Fibroblast of villous mesenchyme (primary cell): ENCODE measurements around the gene LENEP. TPM values are rescaled to one million over a fixed set of nuclear protein-coding genes. Genes with fewer than 3 reads are reported as not detected.

ENCODE experiments used
- DNase-seq: peaks from one replicate; pipeline ENCODE4 v3.0.0-alpha.2; 2010; ENCODE audit warnings: low read depth
- H3K4me3 ChIP-seq: 2 replicates; pipeline ENCODE4 v1.5.1; 2011; ENCODE audit warnings: low read depth, mild to moderate bottlenecking, low read length
- CTCF ChIP-seq: IDR thresholded peaks from 2 replicates; pipeline ENCODE4 v1.5.1; 2012; ENCODE audit warnings: low read depth, mild to moderate bottlenecking, low read length; ENCODE audit not compliant: insufficient read depth
- small RNA-seq: library from RNA; depleted of rRNA; stranded (forward); fragments of <200 nt; gene quantifications from one replicate; pipeline ENCODE3, GENCODE V24; 2012
- total RNA-seq: library from RNA; depleted of rRNA; stranded (reverse); fragments of >200 nt; gene quantifications from 2 replicates; pipeline ENCODE4 v1.2.3, GENCODE V29; 2012

The LENEP gene
- total RNA-seq, 1 donor = 0.43 TPM

DNA sequence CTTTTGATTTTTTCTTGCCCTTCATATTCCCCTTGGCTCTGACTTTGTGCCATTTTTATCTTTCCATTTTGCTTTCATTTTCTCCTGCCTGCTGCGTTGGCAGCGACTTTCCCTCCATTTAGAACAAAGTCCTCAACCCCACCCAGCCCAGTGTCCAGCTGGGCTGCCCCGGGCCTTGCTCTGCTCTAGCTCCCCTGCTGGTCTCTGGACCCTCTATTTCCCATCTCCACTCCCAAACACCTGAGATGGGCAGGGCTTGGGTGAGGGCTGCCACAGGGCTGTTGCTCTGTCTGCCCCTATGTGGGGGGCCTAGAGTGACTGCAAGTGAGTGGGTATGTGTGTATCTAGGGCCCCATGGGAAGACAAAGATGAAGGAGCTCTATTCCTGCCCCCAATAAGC is 50.4 kb downstream of the LENEP start:
- no peak for DNase-seq
- no peak for TF ChIP-seq CTCF

More for the DNA sequence above, 50.4 kb downstream of the LENEP start:
- no peak overlapping the region for H3K4me3 ChIP-seq

Small RNA genes lying within 50 kb of the gene (small RNA-seq; reads per million reads assigned to genes)
- gene MIR4258 (not detected), gene RF00017 (not detected)

Other genes starting within 250 kb of the LENEP start
- gene KCNN3, start 123.3 kb upstream of the LENEP start, total RNA-seq = not detected in 2 replicates
- gene PMVK, start 56.9 kb upstream of the LENEP start, total RNA-seq = 6.4 and 8.2 TPM in 2 replicates
- gene PBXIP1, start 37.5 kb upstream of the LENEP start, total RNA-seq = 52.2 and 54.1 TPM in 2 replicates
- gene PYGO2, start 31.8 kb upstream of the LENEP start, total RNA-seq = 26.7 and 28.9 TPM in 2 replicates
- 255 and 330 TPM in 2 replicates for gene SHC1, start 22.8 kb upstream of the LENEP start, total RNA-seq
- gene CKS1B, start 18.9 kb upstream of the LENEP start, total RNA-seq = 57.7 and 68.2 TPM in 2 replicates
- gene FLAD1, start 10.2 kb upstream of the LENEP start, total RNA-seq = 22.9 and 24.2 TPM in 2 replicates
- 15.5 and 15.8 TPM in 2 replicates for gene ZBTB7B, start 9.2 kb downstream of the LENEP start, total RNA-seq
- not detected in 2 replicates for gene DCST2, start 40.2 kb downstream of the LENEP start, total RNA-seq
- not detected in 2 replicates for gene DCST1, start 40.2 kb downstream of the LENEP start, total RNA-seq
- gene ADAM15, start 57.7 kb downstream of the LENEP start, total RNA-seq = 41.2 and 49.2 TPM in 2 replicates
- gene EFNA4, start 70.2 kb downstream of the LENEP start, total RNA-seq = 2.6 and 3.9 TPM in 2 replicates
- 0.32 and 0.43 TPM in 2 replicates for gene EFNA3, start 85.3 kb downstream of the LENEP start, total RNA-seq
- gene EFNA1, start 134.3 kb downstream of the LENEP start, total RNA-seq = not detected in 2 replicates
- gene SLC50A1, start 142.3 kb downstream of the LENEP start, total RNA-seq = 52.5 and 58.7 TPM in 2 replicates
- gene DPM3, start 146.9 kb downstream of the LENEP start, total RNA-seq = 23.7 and 47.0 TPM in 2 replicates
- 65.6 and 95.3 TPM in 2 replicates for gene KRTCAP2, start 179.7 kb downstream of the LENEP start, total RNA-seq
- 6.5 and 7.7 TPM in 2 replicates for gene TRIM46, start 180.3 kb downstream of the LENEP start, total RNA-seq
- 32.8 and 35.8 TPM in 2 replicates for gene THBS3, start 214.3 kb downstream of the LENEP start, total RNA-seq
- 38.0 and 45.1 TPM in 2 replicates for gene MTX1, start 215.1 kb downstream of the LENEP start, total RNA-seq